Measurements from ENCODE around the gene CDK14.
"Not testable (repeated sequence)": the region's sequence is repeated elsewhere in the genome, so short reads cannot be mapped to it uniquely, and the experiment has no call there.

The CDK14 gene

GRCh38 chr7:91149341-91150246, 553.5 kb downstream of the CDK14 start:
- Mint-ChIP-seq H3K36me3 (ENCODE audit: low read depth) (no peaks in the 10 kb centered on the region), H3K4me1 (ENCODE audit: low read depth) (no peaks in the 10 kb centered on the region), H3K9me3 (no peaks in the 10 kb centered on the region), H3K27me3 (no peaks in the 10 kb centered on the region), H3K27ac (no peak overlapping the region), H3K4me3 (no peak overlapping the region)
- no peak for DNase-seq

- no peaks in the 10 kb centered on the region for H3K4me1 Mint-ChIP-seq (ENCODE audit: low read depth)
- H3K9me3 Mint-ChIP-seq: no peaks in the 10 kb centered on the region
- H3K27ac Mint-ChIP-seq: no peak overlapping the region
- no peak for DNase-seq
- H3K4me3 Mint-ChIP-seq: no peak overlapping the region
- no peaks in the 10 kb centered on the region for H3K36me3 Mint-ChIP-seq (ENCODE audit: low read depth)
- no peaks in the 10 kb centered on the region for H3K27me3 Mint-ChIP-seq
Observed at GRCh38 chr7:91151916-91152315, 555.8 kb downstream of the CDK14 start.

- no peak overlapping the region for H3K27ac Mint-ChIP-seq
- no peaks in the 10 kb centered on the region for H3K36me3 Mint-ChIP-seq (ENCODE audit: low read depth)
- H3K4me3 Mint-ChIP-seq: no peak overlapping the region
- H3K27me3 Mint-ChIP-seq: no peaks in the 10 kb centered on the region
- no peak for DNase-seq
- H3K9me3 Mint-ChIP-seq: no peaks in the 10 kb centered on the region
- H3K4me1 Mint-ChIP-seq (ENCODE audit: low read depth): no peaks in the 10 kb centered on the region
Observed at GRCh38 chr7:91156316-91157185, 560.4 kb downstream of the CDK14 start.

GRCh38 chr7:91157579-91158320, 561.6 kb downstream of the CDK14 start:
- Mint-ChIP-seq H3K27ac (no peak overlapping the region), H3K4me1 (ENCODE audit: low read depth) (no peaks in the 10 kb centered on the region), H3K27me3 (no peaks in the 10 kb centered on the region), H3K36me3 (ENCODE audit: low read depth) (no peaks in the 10 kb centered on the region), H3K9me3 (no peaks in the 10 kb centered on the region), H3K4me3 (no peak overlapping the region)
- DNase-seq: no peak

- no peaks in the 10 kb centered on the region for H3K36me3 Mint-ChIP-seq (ENCODE audit: low read depth)
- no peaks in the 10 kb centered on the region for H3K27me3 Mint-ChIP-seq
- no peak overlapping the region for H3K4me3 Mint-ChIP-seq
- H3K27ac Mint-ChIP-seq: no peak overlapping the region
- H3K4me1 Mint-ChIP-seq (ENCODE audit: low read depth): no peaks in the 10 kb centered on the region
- H3K9me3 Mint-ChIP-seq: no peaks in the 10 kb centered on the region
- no peak for DNase-seq
Observed at GRCh38 chr7:91162436-91162835, 566.3 kb downstream of the CDK14 start.

- H3K27me3 Mint-ChIP-seq: no peaks in the 10 kb centered on the region
- H3K36me3 Mint-ChIP-seq (ENCODE audit: low read depth): no peaks in the 10 kb centered on the region
- DNase-seq: no peak
- no peaks in the 10 kb centered on the region for H3K9me3 Mint-ChIP-seq
- no peak overlapping the region for H3K4me3 Mint-ChIP-seq
- H3K27ac Mint-ChIP-seq: no peak overlapping the region
- no peaks in the 10 kb centered on the region for H3K4me1 Mint-ChIP-seq (ENCODE audit: low read depth)
Observed at GRCh38 chr7:91164506-91164905, 568.4 kb downstream of the CDK14 start.

GRCh38 chr7:91165006-91165845, 569.1 kb downstream of the CDK14 start:
- H3K27me3 Mint-ChIP-seq: no peaks in the 10 kb centered on the region
- H3K4me1 Mint-ChIP-seq (ENCODE audit: low read depth): no peaks in the 10 kb centered on the region
- DNase-seq: no peak
- no peak overlapping the region for H3K27ac Mint-ChIP-seq
- no peaks in the 10 kb centered on the region for H3K36me3 Mint-ChIP-seq (ENCODE audit: low read depth)
- no peaks in the 10 kb centered on the region for H3K9me3 Mint-ChIP-seq
- no peak overlapping the region for H3K4me3 Mint-ChIP-seq

- no peak overlapping the region for H3K4me3 Mint-ChIP-seq
- H3K27me3 Mint-ChIP-seq: no peaks in the 10 kb centered on the region
Observed at GRCh38 chr7:91165846-91166230, 569.7 kb downstream of the CDK14 start.

GRCh38 chr7:91168871-91169829, 573.0 kb downstream of the CDK14 start:
- H3K27ac Mint-ChIP-seq: no peak overlapping the region
- H3K4me1 Mint-ChIP-seq (ENCODE audit: low read depth): no peaks in the 10 kb centered on the region
- no peak overlapping the region for H3K4me3 Mint-ChIP-seq
- H3K36me3 Mint-ChIP-seq (ENCODE audit: low read depth): no peaks in the 10 kb centered on the region
- no peak for DNase-seq
- H3K27me3 Mint-ChIP-seq: no peaks in the 10 kb centered on the region
- H3K9me3 Mint-ChIP-seq: no peaks in the 10 kb centered on the region

More at GRCh38 chr7:91165846-91166230, 569.7 kb downstream of the CDK14 start:
- no peak overlapping the region for H3K27ac Mint-ChIP-seq
- no peaks in the 10 kb centered on the region for H3K9me3 Mint-ChIP-seq
- H3K36me3 Mint-ChIP-seq (ENCODE audit: low read depth): no peaks in the 10 kb centered on the region
- DNase-seq: no peak
- no peaks in the 10 kb centered on the region for H3K4me1 Mint-ChIP-seq (ENCODE audit: low read depth)

- H3K36me3 Mint-ChIP-seq (ENCODE audit: low read depth): no peaks in the 10 kb centered on the region
- no peak overlapping the region for H3K4me3 Mint-ChIP-seq
- no peaks in the 10 kb centered on the region for H3K4me1 Mint-ChIP-seq (ENCODE audit: low read depth)
- DNase-seq: no peak
- no peaks in the 10 kb centered on the region for H3K9me3 Mint-ChIP-seq
- no peaks in the 10 kb centered on the region for H3K27me3 Mint-ChIP-seq
- no peak overlapping the region for H3K27ac Mint-ChIP-seq
Observed at GRCh38 chr7:91169830-91170191, 573.7 kb downstream of the CDK14 start.

GRCh38 chr7:91173265-91173664, 577.1 kb downstream of the CDK14 start:
- not testable (repeated sequence) for H3K27me3 Mint-ChIP-seq; DNase-seq; H3K9me3 Mint-ChIP-seq; H3K36me3 Mint-ChIP-seq (ENCODE audit: low read depth); H3K4me3 Mint-ChIP-seq; H3K4me1 Mint-ChIP-seq (ENCODE audit: low read depth); H3K27ac Mint-ChIP-seq

GRCh38 chr7:91180746-91181145, 584.6 kb downstream of the CDK14 start:
- Mint-ChIP-seq H3K27me3 (no peaks in the 10 kb centered on the region), H3K9me3 (no peaks in the 10 kb centered on the region), H3K27ac (no peak overlapping the region), H3K4me3 (no peak overlapping the region), H3K36me3 (ENCODE audit: low read depth) (no peaks in the 10 kb centered on the region), H3K4me1 (ENCODE audit: low read depth) (no peaks in the 10 kb centered on the region)
- no peak for DNase-seq

- Mint-ChIP-seq H3K4me1 (ENCODE audit: low read depth) (no peaks in the 10 kb centered on the region), H3K4me3 (no peak overlapping the region), H3K27ac (no peak overlapping the region), H3K36me3 (ENCODE audit: low read depth) (no peaks in the 10 kb centered on the region), H3K9me3 (no peaks in the 10 kb centered on the region), H3K27me3 (no peaks in the 10 kb centered on the region)
- no peak for DNase-seq
Observed at GRCh38 chr7:91181949-91182348, 585.8 kb downstream of the CDK14 start.

Data from activated T-cell treated with anti-CD3 and anti-CD28 coated beads, Interleukin-2, amount 50 U/mL, for 24 hours (primary cell).